RWPE2 (cell line): ENCODE results near the gene DDX41.

Experiments
- ATAC-seq: fragments of 200-7000 bp; cut with Tn5 transposase; 3 replicates; pipeline ENCODE4 v1.9.1; 2021; ENCODE audit warnings: low read depth
- DNase-seq: peaks from one replicate; pipeline ENCODE4 v3.0.0-alpha.2; 2020; ENCODE audit warnings: low spot score
- H3K27ac ChIP-seq: fragments of 450-650 bp; 2 replicates; pipeline ENCODE4 v1.5.1; 2017; ENCODE audit warnings: mild to moderate bottlenecking; ENCODE audit not compliant: poor library complexity, severe bottlenecking
- H3K27me3 ChIP-seq: fragments of 250-450 bp; sonication (Bioruptor Pico); 2 replicates; pipeline ENCODE4 v1.5.1; 2021; ENCODE audit warnings: mild to moderate bottlenecking, moderate library complexity; ENCODE audit not compliant: insufficient read depth, poor library complexity, severe bottlenecking
- H3K36me3 ChIP-seq: fragments of 250-450 bp; sonication (Bioruptor Pico); 2 replicates; pipeline ENCODE4 v1.5.1; 2020; ENCODE audit warnings: low read depth, mild to moderate bottlenecking, moderate library complexity
- H3K4me1 ChIP-seq: fragments of 250-450 bp; sonication (Bioruptor Pico); 2 replicates; pipeline ENCODE4 v1.5.1; 2021; ENCODE audit warnings: mild to moderate bottlenecking, moderate library complexity; ENCODE audit not compliant: insufficient read depth, poor library complexity, severe bottlenecking
- H3K4me3 ChIP-seq: fragments of 250-450 bp; sonication (Bioruptor Pico); 2 replicates; pipeline ENCODE4 v1.5.1; 2021; ENCODE audit warnings: mild to moderate bottlenecking, moderate library complexity; ENCODE audit not compliant: severe bottlenecking
- H3K9me3 ChIP-seq: fragments of 250-450 bp; sonication (Bioruptor Pico); 2 replicates; pipeline ENCODE4 v1.5.1; 2021; ENCODE audit warnings: mild to moderate bottlenecking, moderate library complexity; ENCODE audit not compliant: severe bottlenecking
- CTCF ChIP-seq: fragments of 450-650 bp; IDR thresholded peaks from one replicate; pipeline ENCODE4 v1.5.1; 2017; ENCODE audit warnings: mild to moderate bottlenecking, moderate library complexity; ENCODE audit not compliant: poor library complexity, severe bottlenecking

DDX41 gene

GRCh38 chr5:177462021-177462670, 54.6 kb downstream of the DDX41 start:
- no peak overlapping the region for H3K27ac ChIP-seq
- TF ChIP-seq CTCF = no peak
- no peaks in the 10 kb centered on the region for H3K27me3 ChIP-seq
- H3K9me3 ChIP-seq = no peaks in the 10 kb centered on the region
- peaks cover 60% of the 10 kb centered on the region for H3K36me3 ChIP-seq
- H3K4me3 ChIP-seq = no peak overlapping the region
- no peaks in the 10 kb centered on the region for H3K4me1 ChIP-seq
- DNase-seq (no peak), ATAC-seq (no peak)
